ENCODE results near the gene RABGEF1. TPM values are rescaled to one million over a fixed set of nuclear protein-coding genes. Genes with fewer than 3 reads are reported as not detected.

Gene RABGEF1
- total and polyA plus RNA-seq, 2 of the 8 experiments (the other 6 are each of a cell fraction or from before 2014, with no cell fraction given) = 10.2 to 18.0 TPM

- TF ChIP-seq KDM1A (IDR thresholded peaks at IDR 0.05; ENCODE audit: borderline replicate concordance, low read length) = no peak
- no peak for TF ChIP-seq HDAC6 (IDR thresholded peaks at IDR 0.05; ENCODE audit: low read depth, low read length)
- no peak for TF ChIP-seq CHD7 (IDR thresholded peaks at IDR 0.05; ENCODE audit: insufficient replicate concordance, low read length)
- TF ChIP-seq PHF8 (conservative IDR thresholded peaks at IDR 0.05; ENCODE audit: low read depth, low read length) = no peak
- no peak for TF ChIP-seq SP4 (IDR thresholded peaks at IDR 0.05; ENCODE audit: low read length)
- no peak for TF ChIP-seq CBX8 (IDR thresholded peaks at IDR 0.05; ENCODE audit: borderline replicate concordance, low read depth, low read length)
- no peak for TF ChIP-seq TEAD4 (IDR thresholded peaks at IDR 0.05; ENCODE audit: low read depth, low read length)
- no peak for TF ChIP-seq BRCA1 (IDR thresholded peaks at IDR 0.05; ENCODE audit: low read depth, low read length)
Observed at GRCh38 chr7:66734006-66734405, 6.5 kb upstream of the RABGEF1 start (continued).
